ENCODE results near the gene TLK2. TPM values are rescaled to one million over a fixed set of nuclear protein-coding genes. Genes with fewer than 3 reads are reported as not detected.

Gene TLK2
- total RNA-seq, 1 donor from 2014 or later = 34.5 TPM

DNA sequence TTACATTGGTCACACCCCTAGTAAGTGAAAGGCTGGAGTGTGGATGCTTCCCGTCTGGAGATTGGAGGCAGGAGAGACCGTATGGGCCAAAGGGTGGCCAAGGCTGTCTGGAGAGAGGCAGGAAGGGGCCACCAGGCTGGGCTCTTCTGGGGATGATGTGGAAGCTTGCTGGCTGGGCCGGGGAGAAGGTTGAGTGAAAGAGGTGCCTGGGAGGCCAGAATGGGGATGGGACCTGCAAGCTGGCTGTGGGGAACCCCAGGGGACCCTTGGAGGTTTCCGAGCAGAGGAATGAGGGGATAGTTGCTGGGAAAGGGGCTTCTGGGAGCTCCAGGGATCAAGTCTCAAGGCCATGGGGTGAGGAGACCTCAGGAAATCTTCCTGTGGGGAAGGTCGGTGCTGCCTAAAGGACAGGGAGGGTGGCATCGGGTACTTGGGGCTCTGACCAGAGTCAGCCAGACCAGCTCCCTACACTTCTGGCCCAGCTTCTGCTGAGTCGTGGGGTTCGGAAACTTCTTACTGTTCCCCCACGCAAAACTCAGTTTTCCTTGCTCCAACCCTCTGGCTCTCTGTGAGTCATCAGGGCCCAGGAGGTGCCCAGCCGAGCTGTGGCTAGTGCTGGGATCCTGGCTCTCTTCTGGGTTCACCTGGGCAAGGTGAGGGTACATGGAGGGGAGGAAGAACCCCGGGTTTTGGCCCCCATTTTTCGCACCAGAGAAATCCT lies 151.9 kb downstream of the TLK2 start:
- TF ChIP-seq, protein P1, sequence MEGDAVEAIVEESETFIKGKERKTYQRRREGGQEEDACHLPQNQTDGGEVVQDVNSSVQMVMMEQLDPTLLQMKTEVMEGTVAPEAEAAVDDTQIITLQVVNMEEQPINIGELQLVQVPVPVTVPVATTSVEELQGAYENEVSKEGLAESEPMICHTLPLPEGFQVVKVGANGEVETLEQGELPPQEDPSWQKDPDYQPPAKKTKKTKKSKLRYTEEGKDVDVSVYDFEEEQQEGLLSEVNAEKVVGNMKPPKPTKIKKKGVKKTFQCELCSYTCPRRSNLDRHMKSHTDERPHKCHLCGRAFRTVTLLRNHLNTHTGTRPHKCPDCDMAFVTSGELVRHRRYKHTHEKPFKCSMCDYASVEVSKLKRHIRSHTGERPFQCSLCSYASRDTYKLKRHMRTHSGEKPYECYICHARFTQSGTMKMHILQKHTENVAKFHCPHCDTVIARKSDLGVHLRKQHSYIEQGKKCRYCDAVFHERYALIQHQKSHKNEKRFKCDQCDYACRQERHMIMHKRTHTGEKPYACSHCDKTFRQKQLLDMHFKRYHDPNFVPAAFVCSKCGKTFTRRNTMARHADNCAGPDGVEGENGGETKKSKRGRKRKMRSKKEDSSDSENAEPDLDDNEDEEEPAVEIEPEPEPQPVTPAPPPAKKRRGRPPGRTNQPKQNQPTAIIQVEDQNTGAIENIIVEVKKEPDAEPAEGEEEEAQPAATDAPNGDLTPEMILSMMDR (IDR thresholded peaks at IDR 0.05; ENCODE audit: borderline replicate concordance) = no peak
- Histone ChIP-seq H3K4me3 (peak overlapping the region; percentile 68), H3K36me3 (no peaks in the 10 kb centered on the region), H3K27me3 (ENCODE audit: low read depth) (peaks cover 64% of the 10 kb centered on the region), H3K4me1 (peaks cover 30% of the 10 kb centered on the region), H3K9me3 (replicated peaks) (no peaks in the 10 kb centered on the region), H3K27ac (replicated peaks) (no peak overlapping the region)
- no peak for DNase-seq
- intact Hi-C loops (cut with micrococcal nuclease) = no loop called here

DNA sequence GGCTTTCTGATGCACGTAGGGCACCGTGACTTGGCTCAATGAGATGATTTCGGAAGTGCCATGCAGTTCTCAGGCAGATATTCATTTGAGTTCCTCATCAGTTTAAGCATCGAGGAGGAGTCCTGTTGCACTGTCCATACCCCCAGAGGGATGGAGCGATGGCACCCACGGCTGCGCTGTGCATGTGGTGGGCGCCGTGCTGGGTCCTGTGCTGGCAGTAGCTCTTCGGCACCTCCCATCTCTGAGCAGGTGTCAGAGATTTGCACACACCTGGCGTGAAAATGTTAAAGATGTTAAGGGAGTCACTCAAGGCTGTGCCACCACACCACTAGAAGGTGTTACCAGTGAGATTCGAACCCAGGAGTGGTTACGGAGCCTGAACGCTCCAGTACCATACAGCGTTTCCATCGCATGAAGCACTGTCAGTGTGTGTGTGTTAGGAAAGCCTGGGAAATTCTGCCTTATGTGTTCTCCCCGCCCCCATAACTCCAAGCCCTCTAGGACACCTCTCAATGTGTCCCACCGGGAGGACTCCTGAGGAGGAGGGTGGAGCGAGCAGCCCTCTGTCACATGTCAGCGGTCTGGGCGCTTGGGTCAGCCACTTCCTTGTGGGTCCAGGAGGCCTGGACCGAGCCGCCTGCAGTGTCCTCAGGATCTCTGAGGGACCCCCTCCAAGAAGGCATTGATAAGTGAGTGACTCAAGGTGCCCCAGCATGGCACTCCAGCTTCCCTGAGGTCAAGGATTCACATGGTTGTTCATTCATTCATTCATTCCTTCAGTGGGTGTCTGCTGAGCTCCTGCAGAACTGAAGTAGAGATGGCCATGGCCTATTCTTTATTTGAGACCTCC lies 152.7 kb downstream of the TLK2 start:
- intact Hi-C loops (cut with micrococcal nuclease) = no loop called here
- DNase-seq = no peak
- TF ChIP-seq, protein P1 (IDR thresholded peaks at IDR 0.05; ENCODE audit: borderline replicate concordance) = no peak
- Histone ChIP-seq H3K27ac (replicated peaks) (no peak overlapping the region), H3K4me3 (no peak overlapping the region), H3K27me3 (ENCODE audit: low read depth) (peaks cover 56% of the 10 kb centered on the region), H3K9me3 (replicated peaks) (no peaks in the 10 kb centered on the region), H3K4me1 (peaks cover 22% of the 10 kb centered on the region), H3K36me3 (no peaks in the 10 kb centered on the region)

DNA sequence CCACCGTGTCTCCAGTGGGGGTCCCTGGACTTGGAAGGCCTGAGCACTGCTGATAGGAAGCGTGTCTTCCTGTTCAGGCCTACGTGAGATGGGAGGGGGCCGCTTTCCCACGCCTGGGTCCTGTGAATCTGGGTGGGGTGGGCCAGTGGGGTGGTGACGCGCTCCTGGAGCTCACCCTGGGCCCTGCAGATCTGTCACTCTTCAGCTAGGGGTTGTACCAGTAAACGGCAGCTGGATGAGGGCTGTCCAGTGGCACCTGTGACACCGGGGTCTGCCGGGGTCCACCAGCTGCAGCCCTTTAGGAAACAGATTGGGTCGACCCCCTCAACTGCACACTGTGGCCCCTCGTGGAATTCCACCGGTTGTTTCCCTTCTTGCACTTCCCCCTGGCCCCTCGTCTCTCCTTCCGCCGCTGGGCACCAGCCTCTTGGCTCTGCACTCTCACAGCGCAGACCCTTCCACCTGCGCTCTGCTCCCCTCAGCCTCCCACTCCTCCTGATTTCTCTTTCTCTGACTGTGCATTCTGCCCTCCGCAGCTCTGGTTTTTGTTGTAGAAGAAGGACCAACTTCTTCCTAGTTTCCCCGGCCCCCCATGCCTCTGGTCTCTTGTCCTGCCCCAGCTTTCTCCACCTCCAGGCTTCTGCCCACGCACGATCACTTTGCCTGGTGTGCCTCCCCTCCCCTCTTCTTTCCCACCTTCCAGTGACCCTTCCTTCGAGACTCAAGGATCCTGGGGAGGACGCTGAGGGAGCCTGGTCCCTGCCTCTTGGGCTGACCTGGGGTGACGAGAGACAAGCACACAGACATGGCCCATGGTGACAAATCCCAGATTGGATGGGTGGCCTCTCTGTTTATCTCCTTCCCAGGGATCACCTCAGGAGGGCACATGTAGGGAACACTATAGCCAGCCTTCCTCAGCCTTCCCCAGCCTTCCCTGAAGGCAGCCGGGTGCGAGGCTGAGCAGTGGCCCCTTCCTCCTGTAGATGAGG lies 153.6 kb downstream of the TLK2 start:
- Histone ChIP-seq H3K27ac (replicated peaks) (no peak overlapping the region), H3K4me1 (peaks cover 13% of the 10 kb centered on the region), H3K36me3 (no peaks in the 10 kb centered on the region), H3K4me3 (no peak overlapping the region), H3K9me3 (replicated peaks) (no peaks in the 10 kb centered on the region), H3K27me3 (ENCODE audit: low read depth) (peaks cover 47% of the 10 kb centered on the region)
- no peak for DNase-seq
- TF ChIP-seq, protein P1 (IDR thresholded peaks at IDR 0.05; ENCODE audit: borderline replicate concordance) = no peak
- intact Hi-C loops (cut with micrococcal nuclease) = no loop called here

DNA sequence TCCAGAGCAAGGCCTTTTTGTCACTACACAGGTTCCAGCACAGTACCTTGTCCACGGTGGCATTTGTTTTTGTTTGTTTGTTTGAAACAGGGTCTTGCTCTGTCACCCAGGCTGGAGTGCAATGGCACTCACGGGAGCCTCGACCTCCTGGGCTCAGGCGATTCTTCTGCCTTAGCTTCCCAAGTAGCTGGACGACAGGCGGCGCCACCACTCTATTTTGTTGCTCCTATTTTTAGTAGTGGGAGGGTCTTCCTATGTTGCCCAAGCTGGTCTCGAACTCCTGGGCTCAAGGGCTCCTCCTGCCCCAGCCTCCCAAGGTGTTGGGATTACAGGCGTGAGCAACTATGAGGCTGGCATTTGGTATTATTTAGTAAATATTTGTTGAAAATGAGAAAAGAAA lies 159.2 kb downstream of the TLK2 start:
- Histone ChIP-seq H3K4me1 (no peaks in the 10 kb centered on the region), H3K4me3 (no peak overlapping the region), H3K27ac (replicated peaks) (no peak overlapping the region), H3K9me3 (replicated peaks) (no peaks in the 10 kb centered on the region), H3K27me3 (ENCODE audit: low read depth) (no peaks in the 10 kb centered on the region), H3K36me3 (no peaks in the 10 kb centered on the region)
- intact Hi-C loops (cut with micrococcal nuclease) = no loop called here
- DNase-seq = no peak
- TF ChIP-seq, protein P1 (IDR thresholded peaks at IDR 0.05; ENCODE audit: borderline replicate concordance) = no peak

DNA sequence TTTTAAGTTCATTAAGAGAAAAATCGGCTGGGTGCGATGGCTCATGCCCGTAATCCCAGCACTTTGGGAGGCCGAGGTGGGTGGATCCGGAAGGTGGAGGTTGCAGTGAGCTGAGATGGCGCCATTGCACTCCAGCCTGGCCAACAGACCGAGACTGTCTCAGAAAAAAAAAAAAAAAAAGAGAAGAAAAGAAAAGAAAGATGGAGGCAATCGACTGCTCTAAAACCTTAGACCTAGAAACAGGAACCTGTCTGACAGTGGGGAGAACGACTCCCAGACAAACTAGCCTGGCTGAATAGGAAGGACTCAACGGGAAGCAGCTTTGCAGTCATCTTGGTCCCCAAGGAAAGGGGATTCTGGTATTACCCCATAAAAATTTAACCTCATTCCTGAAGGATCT lies 162.5 kb downstream of the TLK2 start:
- Histone ChIP-seq H3K9me3 (replicated peaks) (no peaks in the 10 kb centered on the region), H3K4me3 (no peak overlapping the region), H3K4me1 (no peaks in the 10 kb centered on the region), H3K36me3 (no peaks in the 10 kb centered on the region), H3K27me3 (ENCODE audit: low read depth) (no peaks in the 10 kb centered on the region), H3K27ac (replicated peaks) (no peak overlapping the region)
- TF ChIP-seq, protein P1 (IDR thresholded peaks at IDR 0.05; ENCODE audit: borderline replicate concordance) = no peak
- DNase-seq = no peak
- intact Hi-C loops (cut with micrococcal nuclease) = no loop called here

Data from left ventricle myocardium inferior (tissue), 1 donor.